HUDEP-2 (cell line): ENCODE data around the gene RUNX2.

Source experiments
- DNase-seq, 76 experiments: peaks; one replicate each; lab custom pipeline; 2025; ENCODE audit not compliant: unreplicated experiment in 76 of 76; lab: John Stamatoyannopoulos, UW

RUNX2 gene

DNA sequence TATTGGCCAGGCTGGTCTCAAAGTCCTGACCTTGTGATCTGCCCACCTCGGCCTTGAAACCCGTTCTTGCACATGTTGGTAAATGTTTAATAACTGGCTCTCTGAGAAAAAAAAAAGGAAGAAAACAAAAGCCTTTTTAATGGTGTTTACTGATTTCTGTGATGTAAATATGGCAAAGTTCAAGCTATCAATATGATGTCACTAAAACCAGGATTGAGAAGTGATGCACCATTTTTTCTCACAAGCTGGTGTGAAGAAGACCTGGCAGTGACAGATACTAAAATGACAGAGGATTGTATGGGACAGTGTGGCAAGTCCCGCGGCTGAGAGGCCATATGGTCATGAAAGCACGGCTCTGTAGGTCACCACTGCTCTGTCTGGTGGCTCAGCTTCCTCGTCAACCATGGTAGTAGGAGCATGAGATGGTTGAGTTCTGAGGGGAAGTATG, 245.9 kb downstream of the RUNX2 start:
- DNase-seq, result no peak

DNA sequence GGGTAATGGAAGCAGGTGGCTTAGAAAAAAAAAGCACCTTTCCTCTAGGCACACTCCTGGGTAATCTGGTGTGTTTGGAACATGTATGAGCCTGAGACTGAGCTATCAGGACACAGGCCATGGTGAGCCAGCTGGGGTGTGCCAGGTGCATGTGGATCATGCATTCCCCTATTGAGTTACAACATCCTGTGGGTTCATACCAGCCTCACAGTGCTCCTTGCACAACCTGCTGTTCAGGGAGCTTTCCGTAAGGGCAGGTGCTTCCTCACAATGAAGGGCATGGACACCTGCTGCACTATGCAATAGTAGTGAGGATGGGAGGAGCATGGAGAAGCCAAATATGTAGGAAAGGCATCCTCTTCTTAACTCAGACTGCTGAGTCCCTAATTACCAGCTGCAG, 246.8 kb downstream of the RUNX2 start:
- no peak for DNase-seq

DNA sequence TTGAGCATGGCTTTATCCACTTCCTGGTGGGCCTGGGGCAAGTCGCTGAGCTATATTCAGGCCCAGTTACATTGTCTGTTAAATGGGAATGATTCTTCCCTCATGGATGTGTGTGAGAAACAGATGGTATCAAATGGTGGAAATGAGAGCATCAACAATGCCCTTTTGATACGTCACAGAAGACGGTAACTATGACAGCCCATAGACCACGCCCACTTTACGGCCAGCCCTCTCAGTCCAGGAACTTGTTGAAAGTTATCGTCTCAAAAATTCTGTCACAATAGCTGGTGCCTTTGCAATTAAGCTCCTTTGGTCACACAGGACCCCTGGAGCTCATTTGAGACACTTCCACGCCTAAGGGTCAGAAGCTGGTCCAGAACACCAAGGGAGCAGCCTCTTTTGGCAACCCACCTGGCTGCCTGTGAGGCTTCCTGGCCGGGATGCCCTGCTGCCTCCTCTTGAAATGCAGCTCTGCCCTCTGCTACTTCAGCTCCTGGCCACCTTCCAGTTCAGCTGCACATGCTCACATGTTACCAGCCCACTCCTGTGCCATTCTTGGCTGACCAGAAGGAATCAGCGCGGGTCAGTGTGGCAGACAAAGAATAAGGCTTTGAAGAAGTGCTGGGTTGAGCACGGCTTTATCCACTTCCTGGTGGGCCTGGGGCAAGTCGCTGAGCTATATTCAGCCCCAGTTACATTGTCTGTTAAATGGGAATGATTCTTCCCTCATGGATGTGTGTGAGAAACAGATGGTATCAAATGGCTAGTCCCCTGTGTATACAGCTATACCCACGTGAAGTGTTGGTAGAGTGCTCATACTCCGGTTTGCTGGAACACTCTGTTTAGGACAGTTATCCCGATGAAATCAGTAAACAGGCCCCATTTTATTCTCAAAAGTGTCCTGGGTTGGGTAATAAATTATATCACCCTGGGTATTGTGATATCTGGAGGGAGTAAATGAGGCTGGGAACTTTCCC, 248.8 kb downstream of the RUNX2 start:
- DNase-seq, result no peak

DNA sequence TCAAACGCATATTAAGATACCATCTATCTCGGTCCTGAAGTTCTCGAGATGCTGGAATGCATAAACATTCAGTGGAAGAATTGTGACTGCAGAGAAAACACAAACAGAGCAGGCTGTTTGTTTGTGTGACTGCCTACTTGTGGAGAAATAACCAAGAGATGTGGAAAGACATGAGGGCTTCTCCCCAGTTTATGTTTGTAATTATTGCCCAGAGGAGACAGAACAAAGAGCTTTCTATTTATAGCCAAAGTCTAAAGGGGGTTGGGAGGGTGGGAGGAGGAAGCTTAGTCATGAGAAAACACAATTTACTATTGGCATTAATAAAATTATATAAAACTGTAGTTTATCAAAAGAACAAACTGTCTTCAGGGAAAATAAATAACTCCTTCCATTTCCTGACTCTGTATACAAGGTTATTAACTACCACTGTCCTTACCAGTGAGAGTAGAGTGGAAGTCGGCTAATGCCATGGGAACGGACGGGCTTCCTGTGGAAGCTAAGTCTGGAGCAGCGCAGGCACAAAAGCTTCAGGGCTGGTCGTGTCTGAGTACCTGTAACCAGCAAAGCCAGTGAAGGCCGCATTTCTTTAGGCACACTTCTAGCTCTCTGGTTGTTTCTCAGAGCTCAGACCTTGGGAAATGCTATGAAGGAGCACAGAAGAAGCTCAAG, 249.8 kb downstream of the RUNX2 start:
- DNase-seq, result no peak

DNA sequence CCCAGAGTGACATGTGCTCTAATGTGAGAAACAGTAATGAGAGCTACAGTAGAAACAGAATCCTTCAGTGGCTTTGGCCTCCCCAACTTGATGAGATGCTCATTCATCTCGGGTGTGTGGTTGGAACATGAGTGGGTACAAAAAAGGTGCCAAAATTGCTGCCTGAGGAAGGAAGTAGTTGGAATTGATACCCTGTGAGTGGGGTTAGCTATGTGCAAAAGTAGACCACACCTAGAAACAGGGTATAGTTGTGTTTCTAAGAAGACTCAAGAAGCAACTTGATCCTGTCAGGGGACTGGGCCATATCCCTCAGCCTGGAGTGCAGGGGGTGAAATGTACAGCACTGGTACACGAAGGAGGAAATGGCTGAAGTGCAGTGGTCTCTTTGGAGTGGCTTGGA, 256.0 kb downstream of the RUNX2 start:
- no peak for DNase-seq

DNA sequence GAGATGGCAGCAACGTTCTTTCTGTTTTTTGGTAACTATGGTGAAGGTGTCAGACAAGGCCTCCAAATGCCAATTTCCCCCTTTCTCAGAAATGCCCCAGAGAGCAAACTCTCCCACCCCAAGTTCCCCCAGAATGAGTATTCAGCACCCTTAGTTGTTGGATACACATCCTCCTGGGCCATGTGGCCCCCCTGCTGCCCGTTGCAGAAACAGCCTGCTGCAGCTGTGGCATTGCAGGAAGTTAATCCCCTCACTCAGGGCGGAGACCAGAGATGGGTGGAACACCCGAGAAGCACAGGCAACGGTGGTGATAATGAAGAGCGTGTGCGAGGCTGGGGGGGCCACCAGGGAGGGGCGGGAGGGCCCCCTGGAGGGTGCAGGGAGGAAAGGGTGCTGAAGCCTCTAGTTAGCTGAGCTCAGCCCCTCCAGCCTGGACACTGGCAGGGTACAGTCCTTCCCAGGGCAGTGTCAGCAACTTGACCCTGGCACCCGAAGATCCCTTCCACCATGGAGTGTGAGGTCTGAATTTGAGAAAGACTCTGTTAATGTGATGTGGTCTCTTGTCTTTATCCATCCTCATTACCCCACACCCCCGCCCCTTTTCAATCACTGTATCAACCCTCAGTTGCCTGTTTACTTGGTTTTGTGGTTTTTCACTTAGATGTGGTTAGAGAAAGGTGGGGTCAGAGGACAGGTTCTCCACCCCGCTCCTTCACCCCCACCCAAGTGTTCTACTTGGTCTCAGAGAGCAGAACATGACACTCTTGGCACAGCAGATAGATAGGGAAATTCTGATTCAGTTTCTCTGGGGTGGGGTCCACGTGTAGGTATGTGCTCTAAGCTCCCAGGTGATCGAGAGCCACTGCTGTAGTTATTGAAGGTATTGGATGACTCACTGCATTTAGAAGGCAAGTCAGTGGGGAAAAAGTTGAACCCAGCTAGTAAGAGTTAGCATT, 258.4 kb downstream of the RUNX2 start:
- DNase-seq, result no peak

DNA sequence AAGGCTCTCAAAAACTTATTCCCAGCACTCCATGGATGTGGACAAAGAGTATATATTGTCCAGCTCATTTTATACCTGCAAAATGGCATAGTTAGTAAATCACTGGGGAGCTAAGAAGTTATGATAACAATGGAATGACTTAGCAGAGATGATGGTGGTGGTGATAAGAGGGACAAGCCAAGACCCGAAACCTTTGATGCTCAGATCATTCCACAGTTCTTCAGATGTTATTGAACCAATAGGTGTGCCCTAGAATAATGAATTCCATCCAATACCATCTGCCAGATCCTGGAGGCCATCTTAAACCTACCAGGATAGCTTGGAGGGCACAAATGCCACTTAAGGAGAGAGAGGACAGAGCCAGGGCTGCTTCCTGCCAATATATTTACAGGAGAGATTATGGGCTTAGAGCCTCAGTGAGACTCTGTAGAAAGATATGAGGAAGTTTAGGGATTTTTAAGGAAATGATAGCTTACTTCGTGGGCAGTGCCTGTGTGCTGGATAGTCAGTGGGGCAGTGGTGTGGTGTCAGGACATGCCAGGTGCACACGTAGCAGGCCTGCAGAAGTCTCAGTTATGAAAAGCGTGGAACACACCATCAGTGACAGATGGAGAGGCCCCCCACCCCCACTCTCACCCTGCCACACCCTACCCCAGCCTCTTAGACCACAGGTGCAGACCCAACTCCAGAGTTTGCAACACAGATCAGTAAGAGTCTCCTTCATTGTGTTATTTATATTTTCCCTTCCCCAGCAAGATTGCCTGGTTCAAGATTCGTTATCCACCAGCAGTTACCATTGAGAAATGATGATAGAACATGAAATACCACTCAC, 259.3 kb downstream of the RUNX2 start:
- no peak for DNase-seq

DNA sequence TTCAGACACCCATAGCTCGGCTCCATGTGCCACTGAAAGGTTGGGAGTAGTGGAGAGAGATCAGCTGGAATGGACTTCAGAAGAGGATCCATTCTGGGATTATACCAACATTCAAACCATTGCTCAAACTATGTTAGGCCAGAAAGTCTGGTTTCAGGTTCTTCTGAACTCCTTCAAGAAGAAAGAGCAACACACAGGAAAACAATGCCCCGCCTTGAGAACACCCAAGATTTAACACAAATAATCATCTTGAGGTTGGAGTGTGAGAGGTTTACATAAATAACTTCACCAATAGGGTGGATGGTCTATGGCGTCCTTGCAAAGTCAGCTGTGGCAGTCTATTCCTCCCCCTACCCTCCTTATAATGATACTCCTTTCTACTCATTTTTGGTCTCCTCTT, 261.2 kb downstream of the RUNX2 start:
- DNase-seq, result no peak

DNA sequence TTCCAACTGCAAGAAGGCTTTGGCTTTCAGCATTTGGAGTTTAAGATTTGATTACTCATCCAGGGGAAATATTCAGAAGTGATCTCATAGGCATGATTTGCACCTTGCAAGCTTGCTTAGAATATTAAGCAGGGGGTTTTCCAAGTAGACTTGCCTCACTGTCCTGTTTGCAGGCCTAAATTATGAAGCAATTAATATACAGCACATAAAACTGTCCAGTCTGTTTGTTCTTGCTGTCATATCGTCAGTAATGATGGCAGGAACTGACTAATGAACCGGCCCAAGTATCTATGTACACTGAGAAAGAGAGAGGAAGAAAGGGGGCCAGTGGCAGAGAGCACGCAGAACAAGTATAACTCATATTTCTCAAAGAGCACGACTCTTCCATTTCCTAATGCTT, 262.1 kb downstream of the RUNX2 start:
- DNase-seq, result no peak

DNA sequence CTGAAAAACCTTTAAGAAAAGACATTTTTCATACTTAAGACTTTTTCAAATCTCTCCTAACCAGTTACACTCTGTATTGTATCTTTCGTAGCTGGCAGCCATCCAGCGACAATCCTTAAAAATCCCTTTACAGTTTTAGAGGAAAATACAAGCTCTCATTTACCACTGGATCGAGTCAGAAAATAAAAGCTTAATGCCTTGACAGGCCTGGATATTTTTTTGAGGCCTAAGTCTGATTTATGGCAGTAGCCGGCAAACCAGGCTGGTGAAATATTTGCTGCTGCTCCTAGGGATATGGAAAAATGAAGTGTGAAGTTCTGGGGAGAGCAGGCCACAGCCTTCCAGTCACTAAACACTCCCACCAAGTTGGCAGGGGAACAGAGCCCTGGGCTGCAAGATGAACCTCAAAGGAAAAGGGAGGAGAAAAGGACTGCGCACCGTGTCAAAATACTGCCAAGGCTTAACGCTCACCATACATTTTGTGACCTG, 262.6 kb downstream of the RUNX2 start:
- no peak for DNase-seq

DNA sequence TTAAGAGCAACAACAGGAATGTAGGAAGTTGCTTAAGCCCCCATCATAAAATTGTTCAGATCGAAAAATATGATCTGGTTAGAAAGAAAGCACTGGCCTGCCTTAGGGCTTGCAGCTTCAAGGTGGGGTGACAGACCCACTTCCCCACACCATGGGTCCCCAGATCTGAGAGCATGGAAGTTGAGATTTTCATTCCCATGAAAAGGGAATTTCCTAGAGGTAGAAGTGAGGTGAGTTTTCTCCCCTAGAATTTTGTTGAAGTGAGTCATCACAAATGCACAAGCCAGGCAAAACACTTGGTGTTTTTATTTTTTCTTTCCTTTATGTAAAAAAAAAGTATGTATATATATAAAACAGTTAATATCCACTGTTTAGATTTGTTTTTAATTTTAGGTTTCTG, 263.2 kb downstream of the RUNX2 start:
- DNase-seq, result no peak

DNA sequence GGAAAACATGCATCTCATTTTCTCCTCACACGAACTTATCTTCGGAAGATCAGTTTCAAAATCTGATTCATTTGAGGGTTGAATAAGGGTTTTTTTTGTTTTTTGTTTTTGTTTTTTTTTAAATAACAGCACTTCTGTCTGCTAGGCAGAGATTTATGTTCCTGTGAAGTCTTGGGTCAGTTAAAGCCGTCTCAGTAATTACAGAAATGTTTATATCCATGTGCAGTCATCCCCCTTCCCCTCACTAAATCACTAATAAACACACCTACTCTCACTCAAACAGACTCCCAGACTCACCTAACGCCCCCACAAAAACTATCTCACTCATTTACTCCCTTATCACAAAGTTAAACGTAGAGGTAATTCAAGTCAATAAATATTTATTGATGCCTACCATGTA, 263.8 kb downstream of the RUNX2 start:
- DNase-seq, result no peak

DNA sequence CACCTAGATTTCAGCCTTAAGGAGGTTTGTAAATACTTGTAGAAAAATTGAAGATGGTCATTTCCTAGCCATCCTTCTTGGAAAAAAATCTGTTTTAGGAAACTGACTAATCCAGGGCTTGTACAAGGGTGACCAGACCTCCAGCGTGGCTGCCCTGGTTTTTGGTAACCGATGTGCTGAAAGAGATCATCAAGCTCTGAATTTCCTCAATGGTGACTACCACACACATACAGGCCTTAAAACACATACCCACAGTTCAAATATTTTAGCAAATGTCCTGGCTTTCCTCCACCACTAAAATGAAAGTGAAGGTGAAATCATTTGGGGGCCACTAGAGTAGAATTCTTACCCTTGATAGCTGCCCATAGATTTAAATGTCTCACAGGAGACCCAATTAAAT, 264.9 kb downstream of the RUNX2 start:
- no peak for DNase-seq

DNA sequence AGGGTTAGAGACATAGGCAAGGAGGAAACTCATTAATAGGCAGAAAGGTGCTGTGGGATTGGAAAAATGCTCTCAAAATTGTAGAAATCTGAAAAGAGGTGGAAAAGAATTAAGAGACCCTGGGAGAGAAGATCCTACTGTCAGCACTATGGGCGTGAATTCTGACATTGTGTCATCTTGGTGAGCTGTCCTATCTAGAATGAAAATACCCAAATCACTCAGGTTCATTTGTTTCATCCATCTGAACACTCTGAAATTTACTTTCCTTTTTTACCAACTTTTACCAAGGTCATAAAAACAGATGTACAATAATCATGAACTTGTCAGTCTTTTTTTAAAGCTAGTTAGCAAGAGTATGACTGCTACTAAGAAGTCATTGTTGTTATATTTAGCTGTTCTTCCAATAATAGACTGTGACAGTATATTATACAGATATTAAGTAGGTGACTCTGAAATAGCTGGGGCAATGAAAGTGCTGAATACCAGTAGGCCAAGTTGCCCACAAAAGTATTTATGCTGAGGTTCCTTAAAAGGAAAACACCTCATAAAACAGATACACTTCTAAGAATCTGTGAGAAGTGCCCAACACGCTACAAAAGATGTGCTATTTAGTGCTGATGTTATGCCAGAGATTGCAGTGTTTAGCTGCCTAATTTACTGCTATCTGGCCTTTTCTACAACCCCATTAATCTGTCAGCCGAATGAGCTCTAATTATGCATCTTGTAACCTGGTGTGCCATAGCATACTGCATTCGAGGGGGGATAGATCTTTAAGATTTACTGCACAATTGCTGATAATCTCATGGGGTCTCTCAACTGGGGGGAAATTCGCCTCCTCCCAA, 267.1 kb downstream of the RUNX2 start:
- no peak for DNase-seq

DNA sequence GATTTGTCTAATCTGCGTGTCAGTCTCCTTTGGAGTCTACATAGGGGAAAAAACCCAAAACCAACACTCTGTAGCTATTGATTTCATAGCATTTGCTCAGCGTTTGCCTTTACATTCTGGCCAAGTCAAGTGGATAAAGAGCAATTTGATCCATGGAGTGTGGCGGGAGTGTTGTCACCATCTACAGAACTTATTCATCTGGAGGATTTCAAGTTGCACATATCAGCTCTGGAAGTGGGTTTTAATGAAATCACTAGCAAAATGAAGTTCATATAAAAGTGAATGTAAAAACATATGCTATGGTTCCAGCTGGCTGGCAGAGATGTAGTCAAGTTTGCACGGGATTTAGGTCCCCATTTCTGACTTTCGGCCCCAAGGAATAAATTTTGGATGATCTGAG, 269.3 kb downstream of the RUNX2 start:
- no peak for DNase-seq

DNA sequence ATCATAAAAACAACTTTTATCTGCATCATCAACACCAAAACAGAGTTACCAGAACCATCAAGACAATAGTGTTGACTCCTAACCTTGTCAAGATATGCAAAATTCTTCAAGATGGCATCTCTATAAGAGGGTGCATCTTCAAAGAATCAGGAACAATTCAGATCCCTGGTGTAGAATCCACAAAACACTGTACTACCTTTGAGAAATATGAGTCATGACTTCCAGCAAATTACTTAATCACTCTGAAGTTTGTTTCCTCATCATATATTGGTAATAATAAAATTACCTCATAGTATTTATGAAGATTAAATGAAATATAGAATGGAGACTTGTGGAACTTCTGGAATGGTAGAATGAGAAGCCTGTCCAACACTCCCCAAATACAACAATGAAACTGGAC, 270.9 kb downstream of the RUNX2 start:
- DNase-seq, result no peak

DNA sequence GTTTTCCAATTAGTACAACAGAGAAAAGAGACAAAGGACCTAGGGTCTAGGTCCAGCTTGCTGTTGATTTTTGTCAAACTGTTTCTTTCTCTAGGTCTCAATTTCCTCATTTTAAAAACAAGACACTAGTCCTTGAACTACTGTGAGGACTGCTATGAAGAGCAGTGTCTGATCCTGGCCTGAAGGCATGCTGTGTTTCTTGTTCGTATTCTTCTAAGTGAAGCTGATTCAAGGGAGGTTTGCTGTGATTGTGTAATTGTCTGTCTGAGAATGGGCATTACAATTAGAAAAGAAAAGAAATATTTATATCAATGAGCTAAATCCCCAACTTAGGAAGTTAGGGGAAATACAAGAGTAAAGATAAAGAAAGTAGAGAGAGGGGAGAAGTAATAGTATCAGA, 277.8 kb downstream of the RUNX2 start:
- DNase-seq, result no peak

DNA sequence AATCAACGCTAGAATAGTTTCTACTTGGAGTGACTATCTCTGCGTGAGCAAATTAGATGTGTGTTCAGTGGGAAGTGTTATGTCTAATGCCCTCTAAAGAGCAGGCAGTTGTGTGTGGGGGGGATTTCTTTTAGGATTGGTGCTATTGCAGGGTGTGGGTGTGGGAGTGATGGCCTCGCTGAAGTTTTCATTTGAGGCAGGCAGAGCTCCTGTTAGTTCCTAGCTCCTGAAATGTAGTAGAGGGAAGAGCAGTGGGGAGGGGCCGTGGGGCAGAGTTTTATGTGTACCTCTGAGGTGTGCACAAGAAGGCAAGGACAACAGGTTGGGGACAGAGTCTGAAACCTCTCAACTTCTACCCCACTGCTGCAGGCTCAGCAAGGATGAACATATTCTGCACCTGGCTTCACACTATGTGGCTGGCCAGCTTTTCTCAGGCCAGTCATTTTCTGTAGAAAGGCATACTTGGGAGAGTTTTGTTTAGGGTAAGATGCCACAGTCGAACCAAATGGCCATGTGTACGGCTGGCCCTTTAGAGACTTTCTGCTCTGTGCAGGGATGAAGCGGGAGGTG, 278.8 kb downstream of the RUNX2 start:
- DNase-seq, result no peak

DNA sequence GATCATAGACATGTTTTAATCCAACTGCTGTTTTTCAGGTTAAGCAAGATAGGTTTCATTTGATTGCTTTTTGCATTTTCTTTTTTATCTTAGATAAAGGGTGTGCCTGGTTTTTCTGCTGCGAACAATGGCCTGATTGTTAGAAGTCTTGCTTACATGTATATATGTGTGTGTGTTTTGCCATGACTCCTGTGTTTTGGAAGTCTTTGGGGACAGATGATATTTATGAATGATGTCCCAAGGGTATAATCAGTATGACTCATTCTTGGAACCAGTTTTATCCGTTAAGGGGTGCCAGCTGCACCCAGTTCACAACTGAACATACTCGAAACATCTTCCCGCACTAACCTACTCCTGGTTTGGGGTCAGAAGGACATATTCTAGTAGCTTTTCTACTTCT, 279.7 kb downstream of the RUNX2 start:
- DNase-seq, result no peak
